Large intestine (tissue), 3 donors: ENCODE results near the gene PELI1. TPM values are rescaled to one million over a fixed set of nuclear protein-coding genes. Genes with fewer than 3 reads are reported as not detected.

Experiments used
- DNase-seq, 2 donors: peaks; one replicate each; pipeline versions ENCODE4 v3.0.0 to v3.0.0-alpha.2; 2013
- H3K27ac ChIP-seq: one replicate; pipeline ENCODE4 v1.5.1; 2013; ENCODE audit warnings: low read length
- H3K27me3 ChIP-seq: 2 replicates; pipeline ENCODE4 v1.6.1; 2013; ENCODE audit warnings: low read length; ENCODE audit not compliant: control insufficient read depth, insufficient read depth
- H3K36me3 ChIP-seq: 2 replicates; pipeline ENCODE4 v1.6.1; 2013; ENCODE audit warnings: low read length; ENCODE audit not compliant: control insufficient read depth, insufficient read depth
- H3K4me1 ChIP-seq: one replicate; pipeline ENCODE4 v1.6.1; 2013; ENCODE audit warnings: low read length; ENCODE audit not compliant: control insufficient read depth, insufficient read depth
- H3K4me3 ChIP-seq: one replicate; pipeline ENCODE4 v1.5.1; 2013; ENCODE audit warnings: low read length
- H3K9me3 ChIP-seq: one replicate; pipeline ENCODE4 v1.6.1; 2013; ENCODE audit warnings: mild to moderate bottlenecking, low read depth, low read length, moderate library complexity; ENCODE audit not compliant: control insufficient read depth
- WGBS: methylation state at CpG from one replicate; pipeline ENCODE4 v1.1.5; 2013; ENCODE audit warnings: low lambda C conversion rate; ENCODE audit not compliant: insufficient coverage; 5-methylcytosine and 5-hydroxymethylcytosine counted together
- polyA plus RNA-seq: library from polyadenylated mRNA; unstranded; fragments of 120-200 nt; gene quantifications from one replicate; pipeline ENCODE4 v1.2.1, GENCODE V29; 2013

The PELI1 gene
- polyA plus RNA-seq, 1 donor, result 30.6 TPM

GRCh38 chr2:64153811-64154210 lies 9.6 kb upstream of the PELI1 start:
- Histone ChIP-seq H3K36me3 (no peaks in the 10 kb centered on the region), H3K9me3 (no peaks in the 10 kb centered on the region), H3K27me3 (no peaks in the 10 kb centered on the region), H3K27ac (no peak overlapping the region), H3K4me3 (no peak overlapping the region), H3K4me1 (peaks cover 5% of the 10 kb centered on the region)
- no CpG with 5 or more reads among the region's 4 CpGs for WGBS
- DNase-seq, result no peak

GRCh38 chr2:64151476-64151875 lies 7.3 kb upstream of the PELI1 start:
- Histone ChIP-seq H3K36me3 (no peaks in the 10 kb centered on the region), H3K4me1 (no peaks in the 10 kb centered on the region), H3K27ac (no peak overlapping the region), H3K9me3 (no peaks in the 10 kb centered on the region), H3K4me3 (no peak overlapping the region), H3K27me3 (no peaks in the 10 kb centered on the region)
- no peak for DNase-seq
- 100% methylated on average over 1 of the region's 1 CpG for WGBS

GRCh38 chr2:64145714-64146113 lies 1.5 kb upstream of the PELI1 start:
- no peak for DNase-seq
- no peaks in the 10 kb centered on the region for H3K9me3 ChIP-seq
- no CpG with 5 or more reads among the region's 1 CpG for WGBS
- H3K4me3 ChIP-seq, result no peak overlapping the region
- peaks cover 12% of the 10 kb centered on the region for H3K4me1 ChIP-seq
- H3K27me3 ChIP-seq, result no peaks in the 10 kb centered on the region
- no peaks in the 10 kb centered on the region for H3K36me3 ChIP-seq
- H3K27ac ChIP-seq, result no peak overlapping the region

- no peak overlapping the region for H3K27ac ChIP-seq
- no peak overlapping the region for H3K4me3 ChIP-seq
- no peaks in the 10 kb centered on the region for H3K27me3 ChIP-seq
- no peaks in the 10 kb centered on the region for H3K9me3 ChIP-seq
- H3K36me3 ChIP-seq, result no peaks in the 10 kb centered on the region
- no peak for DNase-seq
- H3K4me1 ChIP-seq, result peaks cover 14% of the 10 kb centered on the region
- WGBS, result no CpG with 5 or more reads among the region's 7 CpGs
Measured at GRCh38 chr2:64145119-64145518, 899 bp upstream of the PELI1 start.

- Histone ChIP-seq H3K36me3 (peaks cover 2% of the 10 kb centered on the region), H3K4me3 (peak overlapping the region; percentile 61), H3K27ac (peak overlapping the region; percentile 98), H3K27me3 (no peaks in the 10 kb centered on the region), H3K4me1 (peaks cover 14% of the 10 kb centered on the region), H3K9me3 (no peaks in the 10 kb centered on the region)
- 0% methylated on average over 2 of the region's 69 CpGs for WGBS
- peak; percentile 33 to 70 for DNase-seq
Measured at GRCh38 chr2:64143169-64144056, 807 bp downstream of the PELI1 start.

GRCh38 chr2:64142741-64143168 lies 1.5 kb downstream of the PELI1 start:
- DNase-seq, result peak in 1 of 2 donors; percentile 67
- 20% methylated on average over 1 of the region's 3 CpGs for WGBS
- peaks cover 14% of the 10 kb centered on the region for H3K4me1 ChIP-seq

GRCh38 chr2:64141674-64142405 lies 2.4 kb downstream of the PELI1 start:
- peak in 1 of 2 donors; percentile 61 for DNase-seq
- 33% methylated on average over 1 of the region's 2 CpGs for WGBS
- Histone ChIP-seq H3K9me3 (no peaks in the 10 kb centered on the region), H3K36me3 (peaks cover 6% of the 10 kb centered on the region), H3K27me3 (no peaks in the 10 kb centered on the region), H3K4me1 (peaks cover 14% of the 10 kb centered on the region), H3K27ac (peak overlapping the region; percentile 98), H3K4me3 (peak overlapping the region; percentile 61)

More at GRCh38 chr2:64142741-64143168, 1.5 kb downstream of the PELI1 start:
- H3K36me3 ChIP-seq, result peaks cover 6% of the 10 kb centered on the region
- no peaks in the 10 kb centered on the region for H3K9me3 ChIP-seq
- H3K27me3 ChIP-seq, result no peaks in the 10 kb centered on the region
- H3K4me3 ChIP-seq, result peak overlapping the region; percentile 61
- peak overlapping the region; percentile 98 for H3K27ac ChIP-seq

GRCh38 chr2:64140665-64141200 lies 3.5 kb downstream of the PELI1 start:
- no peak for DNase-seq
- Histone ChIP-seq H3K9me3 (no peaks in the 10 kb centered on the region), H3K4me1 (peaks cover 14% of the 10 kb centered on the region), H3K36me3 (peaks cover 6% of the 10 kb centered on the region), H3K27ac (no peak overlapping the region), H3K4me3 (no peak overlapping the region), H3K27me3 (no peaks in the 10 kb centered on the region)

GRCh38 chr2:64139956-64140355 lies 4.3 kb downstream of the PELI1 start:
- Histone ChIP-seq H3K27me3 (no peaks in the 10 kb centered on the region), H3K4me1 (peaks cover 11% of the 10 kb centered on the region), H3K27ac (no peak overlapping the region)

GRCh38 chr2:64137996-64138395 lies 6.2 kb downstream of the PELI1 start:
- no peak overlapping the region for H3K27ac ChIP-seq
- DNase-seq, result no peak
- peaks cover 9% of the 10 kb centered on the region for H3K4me1 ChIP-seq
- no peak overlapping the region for H3K4me3 ChIP-seq
- no CpG with 5 or more reads among the region's 3 CpGs for WGBS
- no peaks in the 10 kb centered on the region for H3K27me3 ChIP-seq
- peaks cover 6% of the 10 kb centered on the region for H3K36me3 ChIP-seq
- no peaks in the 10 kb centered on the region for H3K9me3 ChIP-seq

More at GRCh38 chr2:64139956-64140355, 4.3 kb downstream of the PELI1 start:
- WGBS, result 89% methylated on average over 2 of the region's 2 CpGs
- H3K9me3 ChIP-seq, result no peaks in the 10 kb centered on the region
- peaks cover 6% of the 10 kb centered on the region for H3K36me3 ChIP-seq
- DNase-seq, result no peak
- no peak overlapping the region for H3K4me3 ChIP-seq
